Omental fat pad (tissue), 4 donors: ENCODE measurements around the gene MPRIP. TPM values are rescaled to one million over a fixed set of nuclear protein-coding genes. Genes with fewer than 3 reads are reported as not detected.

Experiments used
- ATAC-seq: fragments of 150-250 bp; one replicate; pipeline ENCODE4 v1.9.1; 2016; ENCODE audit warnings: mild to moderate bottlenecking, moderate library complexity; ENCODE audit not compliant: low FRiP score
- DNase-seq: peaks from one replicate; pipeline ENCODE4 v3.0.0-alpha.2; 2019; ENCODE audit warnings: low spot score
- CTCF ChIP-seq, 3 donors: fragments of 450-650 bp; IDR thresholded peaks; one replicate each; pipeline ENCODE4 v1.5.1; 2016 to 2017; ENCODE audit warnings: antibody characterized with exemption in 3 of 3, mild to moderate bottlenecking in 3 of 3, moderate library complexity in 2 of 3
- total RNA-seq, 4 donors: library from RNA; depleted of rRNA; stranded (reverse); fragments of >200 nt; gene quantifications; one replicate each; pipeline ENCODE4 v1.1.0, GENCODE V29; 2016

Gene MPRIP
- total RNA-seq, 4 donors from 2014 or later = 68.6 to 196 (median 125) TPM

- no peak for TF ChIP-seq CTCF (IDR thresholded peaks at IDR 0.05)
- DNase-seq (no peak), ATAC-seq (no peak)
Observed at GRCh38 chr17:17117923-17118322, 75.7 kb downstream of the MPRIP start.

DNA sequence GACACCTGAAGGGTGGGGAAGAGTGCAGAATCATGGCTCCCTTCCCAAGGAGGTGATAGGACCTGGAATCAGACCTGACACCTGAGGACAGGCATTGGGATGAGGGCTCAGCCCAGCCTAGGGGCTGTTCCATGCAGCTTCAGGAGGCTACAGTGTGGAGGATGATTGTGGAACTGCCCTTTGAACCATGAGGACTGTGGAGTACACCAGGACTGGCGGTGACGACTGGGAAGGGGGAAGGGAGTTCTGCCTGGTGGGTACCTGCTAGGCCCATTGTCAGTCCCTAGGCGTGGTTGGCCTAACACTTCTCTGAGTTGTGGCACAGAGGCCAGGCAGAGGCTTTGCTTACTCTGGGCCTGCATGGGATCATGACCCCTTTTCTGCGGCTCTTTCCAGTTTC is 76.1 kb downstream of the MPRIP start:
- ATAC-seq = no peak
- DNase-seq = no peak
- no peak for TF ChIP-seq CTCF (IDR thresholded peaks at IDR 0.05)

GRCh38 chr17:17119106-17119505 is 76.8 kb downstream of the MPRIP start:
- ATAC-seq (peak; percentile 30), DNase-seq (no peak)
- no peak for TF ChIP-seq CTCF (IDR thresholded peaks at IDR 0.05)

DNA sequence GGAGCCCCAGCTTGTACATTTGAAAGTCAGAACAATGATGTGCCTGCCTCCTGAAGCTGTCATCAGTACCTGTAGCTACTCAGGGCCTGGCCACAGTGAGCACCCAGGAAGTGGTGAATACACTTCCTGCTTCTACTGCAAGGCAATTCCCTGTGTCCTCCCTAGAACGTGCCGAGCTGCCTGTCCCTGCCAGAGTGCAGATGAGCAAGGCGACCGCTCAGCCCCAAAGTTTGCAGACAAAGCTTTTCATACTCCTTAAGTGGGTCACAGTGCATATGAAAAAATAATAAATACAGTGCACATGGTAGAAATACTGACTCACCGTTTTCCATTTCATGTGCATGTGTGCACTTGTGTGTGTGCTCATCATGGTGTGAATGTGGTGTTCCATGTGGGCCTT is 77.3 kb downstream of the MPRIP start:
- no peak for TF ChIP-seq CTCF (IDR thresholded peaks at IDR 0.05)
- DNase-seq (no peak), ATAC-seq (no peak)

GRCh38 chr17:17120294-17120693 is 78.0 kb downstream of the MPRIP start:
- no peak for DNase-seq
- ATAC-seq = no peak
- no peak for TF ChIP-seq CTCF (IDR thresholded peaks at IDR 0.05)

GRCh38 chr17:17120701-17121100 is 78.4 kb downstream of the MPRIP start:
- ATAC-seq (no peak), DNase-seq (no peak)
- TF ChIP-seq CTCF (IDR thresholded peaks at IDR 0.05) = no peak

DNA sequence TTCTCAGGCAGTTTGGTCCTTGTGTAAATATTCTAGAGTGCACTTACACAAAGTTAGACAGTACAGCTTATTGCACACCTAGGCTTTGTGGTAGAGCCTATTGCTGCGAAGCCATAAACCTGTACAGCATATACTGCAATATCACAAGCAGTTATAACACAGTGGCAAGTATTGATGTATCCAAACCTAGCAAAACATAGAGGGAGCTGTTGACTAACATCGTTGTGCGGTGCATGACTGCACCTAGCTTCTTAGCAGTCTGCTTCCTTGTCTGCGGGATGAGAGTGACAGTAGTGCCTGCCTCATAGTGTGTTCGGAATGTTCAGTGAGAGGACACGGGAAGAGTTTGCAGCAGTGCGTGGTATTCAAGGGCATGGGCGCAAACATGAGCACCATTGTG is 78.9 kb downstream of the MPRIP start:
- no peak for ATAC-seq
- no peak for TF ChIP-seq CTCF (IDR thresholded peaks at IDR 0.05)
- DNase-seq = no peak
